ENCODE measurements around the gene HSPBP1.
A peak's percentile ranks its signal among the peaks of the same experiment; 100 is the strongest.

The HSPBP1 gene

GRCh38 chr19:55269299-55269698, 10.6 kb downstream of the HSPBP1 start:
- peak overlapping the region; percentile 24 for H3K27ac Mint-ChIP-seq
- H3K36me3 Mint-ChIP-seq = peaks cover 25% of the 10 kb centered on the region
- H3K4me3 Mint-ChIP-seq = no peak overlapping the region
- H3K9me3 Mint-ChIP-seq = no peaks in the 10 kb centered on the region
- peaks cover 8% of the 10 kb centered on the region for H3K4me1 Mint-ChIP-seq
- H3K27me3 Mint-ChIP-seq = no peaks in the 10 kb centered on the region

DNA sequence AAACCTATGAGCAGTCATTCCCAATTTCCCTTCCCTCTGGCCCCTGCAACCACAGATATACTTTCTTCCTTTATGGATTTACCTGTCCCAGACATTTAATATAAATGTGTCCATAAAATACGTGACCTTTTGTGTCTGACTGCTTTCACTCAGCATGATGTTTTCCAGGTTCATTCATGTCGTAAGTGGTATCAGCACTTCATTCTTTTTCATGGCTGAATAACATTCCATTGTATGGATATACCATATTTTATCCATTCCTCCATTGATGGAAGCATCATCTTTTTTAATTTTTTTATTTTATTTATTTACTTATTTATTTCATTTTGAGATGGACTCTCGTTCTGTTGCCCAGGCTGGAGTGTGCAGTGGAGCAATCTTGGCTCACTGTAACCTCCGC, 13.1 kb downstream of the HSPBP1 start:
- H3K4me3 Mint-ChIP-seq = no peak overlapping the region

DNA sequence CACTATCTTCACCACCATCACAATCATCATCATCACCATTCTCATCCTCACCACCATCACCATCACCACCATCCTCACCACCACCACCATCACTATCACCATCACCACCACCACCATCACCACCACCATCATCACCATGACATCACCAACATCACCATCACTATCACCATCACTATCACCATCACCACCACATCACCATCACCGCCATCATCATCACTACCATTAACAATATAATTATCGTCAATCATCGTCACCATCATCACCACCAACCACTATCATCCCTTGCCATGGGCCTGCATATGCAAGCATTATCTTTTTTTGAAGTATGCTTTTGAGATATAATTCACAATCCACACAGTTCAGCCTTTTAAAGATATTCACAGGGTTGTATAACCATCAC, 13.5 kb downstream of the HSPBP1 start:
- Mint-ChIP-seq H3K4me1 (peaks cover 5% of the 10 kb centered on the region), H3K27me3 (no peaks in the 10 kb centered on the region), H3K36me3 (peaks cover 16% of the 10 kb centered on the region), H3K4me3 (no peak overlapping the region), H3K27ac (no peak overlapping the region), H3K9me3 (no peaks in the 10 kb centered on the region)

More for the DNA sequence above, 13.1 kb downstream of the HSPBP1 start:
- Mint-ChIP-seq H3K27ac (no peak overlapping the region), H3K9me3 (no peaks in the 10 kb centered on the region), H3K4me1 (peaks cover 5% of the 10 kb centered on the region), H3K27me3 (no peaks in the 10 kb centered on the region), H3K36me3 (peaks cover 18% of the 10 kb centered on the region)

DNA sequence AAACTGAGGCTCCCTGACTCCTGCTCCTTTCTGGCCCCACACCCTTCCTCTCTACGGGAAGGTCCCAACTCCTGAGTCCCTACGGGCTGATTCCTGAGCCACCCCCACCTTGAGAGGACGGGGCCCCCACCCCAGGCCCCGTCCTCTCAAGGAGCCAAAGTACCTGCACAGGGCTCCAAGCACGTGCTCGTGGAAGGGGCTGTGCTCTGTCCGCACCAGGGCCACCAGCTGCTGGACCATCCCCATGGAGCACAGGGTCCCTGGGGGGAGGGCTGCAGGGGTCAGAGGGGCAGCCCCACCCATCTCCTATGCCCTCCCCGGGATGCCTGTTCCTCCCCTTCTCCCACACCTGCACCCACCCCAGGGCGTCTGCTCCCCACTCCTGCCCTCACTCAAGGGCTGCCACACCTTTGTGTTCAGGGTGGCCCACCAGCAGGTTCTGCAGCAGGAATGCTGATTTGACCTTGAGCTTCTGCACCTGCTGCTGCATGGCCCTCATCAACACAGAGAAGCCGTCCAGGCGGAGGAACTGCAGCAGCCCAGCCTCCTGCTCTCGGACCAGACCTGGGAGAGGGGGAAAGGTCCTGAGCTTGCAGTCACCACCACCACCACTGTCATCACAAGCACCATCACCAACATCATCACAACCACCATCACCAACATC, 14.1 kb downstream of the HSPBP1 start:
- H3K4me1 Mint-ChIP-seq = peaks cover 5% of the 10 kb centered on the region
- no peak overlapping the region for H3K27ac Mint-ChIP-seq
- H3K36me3 Mint-ChIP-seq = peaks cover 16% of the 10 kb centered on the region
- no peak overlapping the region for H3K4me3 Mint-ChIP-seq
- H3K9me3 Mint-ChIP-seq = no peaks in the 10 kb centered on the region
- H3K27me3 Mint-ChIP-seq = no peaks in the 10 kb centered on the region

DNA sequence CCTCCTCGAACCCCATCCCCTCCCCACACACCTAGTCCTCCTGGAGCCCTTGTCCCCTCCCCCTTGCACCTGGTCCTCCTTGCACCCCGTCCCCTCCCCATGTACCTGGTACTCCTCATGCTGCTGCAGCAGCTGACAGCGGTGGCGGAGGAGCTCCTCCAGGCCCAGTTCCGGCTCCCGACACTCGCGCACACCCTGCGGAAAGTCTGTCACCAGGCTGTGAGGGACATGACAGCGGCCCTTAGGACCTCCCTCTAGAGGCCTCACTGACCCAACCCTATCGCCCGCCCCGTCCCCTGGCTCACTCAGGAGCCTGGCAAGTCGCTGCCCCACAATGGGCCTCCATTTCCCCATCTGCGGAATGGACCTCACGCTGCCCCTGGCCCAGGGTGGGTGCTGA, 14.7 kb downstream of the HSPBP1 start:
- no peak overlapping the region for H3K27ac Mint-ChIP-seq
- H3K4me1 Mint-ChIP-seq = peaks cover 10% of the 10 kb centered on the region
- H3K27me3 Mint-ChIP-seq = no peaks in the 10 kb centered on the region
- peaks cover 13% of the 10 kb centered on the region for H3K36me3 Mint-ChIP-seq
- no peaks in the 10 kb centered on the region for H3K9me3 Mint-ChIP-seq
- H3K4me3 Mint-ChIP-seq = no peak overlapping the region

DNA sequence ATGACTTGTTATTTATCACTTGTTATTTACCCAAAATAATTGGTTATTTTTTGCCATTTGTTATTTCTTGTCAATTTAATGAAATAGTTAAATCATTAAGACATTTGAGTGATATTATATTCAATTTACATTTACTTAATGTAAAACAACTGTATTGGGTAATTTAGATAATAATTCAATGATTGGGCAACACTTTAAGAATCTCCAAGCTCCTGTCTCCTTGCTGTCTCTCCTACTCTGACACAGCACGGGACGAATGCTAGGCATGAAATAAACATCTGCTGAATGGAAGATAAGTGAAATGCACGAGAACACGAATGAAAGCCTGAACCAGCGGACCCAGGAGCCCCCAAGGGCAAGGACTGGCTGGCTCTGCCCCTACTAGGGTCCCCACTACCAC, 15.4 kb downstream of the HSPBP1 start:
- no peaks in the 10 kb centered on the region for H3K27me3 Mint-ChIP-seq
- peaks cover 12% of the 10 kb centered on the region for H3K4me1 Mint-ChIP-seq
- H3K36me3 Mint-ChIP-seq = peaks cover 13% of the 10 kb centered on the region
- no peaks in the 10 kb centered on the region for H3K9me3 Mint-ChIP-seq
- no peak overlapping the region for H3K27ac Mint-ChIP-seq
- H3K4me3 Mint-ChIP-seq = no peak overlapping the region

- H3K27ac Mint-ChIP-seq = peak overlapping the region; percentile 79
- peaks cover 8% of the 10 kb centered on the region for H3K36me3 Mint-ChIP-seq
- no peaks in the 10 kb centered on the region for H3K9me3 Mint-ChIP-seq
- H3K27me3 Mint-ChIP-seq = no peaks in the 10 kb centered on the region
- no peak overlapping the region for H3K4me3 Mint-ChIP-seq
- peaks cover 17% of the 10 kb centered on the region for H3K4me1 Mint-ChIP-seq
These were observed 17.6 kb downstream of the HSPBP1 start for GRCh38 chr19:55262359-55262758.

- Mint-ChIP-seq H3K9me3 (no peaks in the 10 kb centered on the region), H3K4me3 (no peak overlapping the region), H3K36me3 (peaks cover 8% of the 10 kb centered on the region), H3K27ac (no peak overlapping the region), H3K4me1 (peaks cover 23% of the 10 kb centered on the region), H3K27me3 (no peaks in the 10 kb centered on the region)
These were observed 18.2 kb downstream of the HSPBP1 start for GRCh38 chr19:55261671-55262126.

- H3K9me3 Mint-ChIP-seq = no peaks in the 10 kb centered on the region
These were observed 20.2 kb downstream of the HSPBP1 start for GRCh38 chr19:55259540-55260210.

GRCh38 chr19:55258828-55259539, 20.9 kb downstream of the HSPBP1 start, which contains the start of gene PPP6R1:
PPP6R1 (minus strand) TSS chr19:55259017; CDS start chr19:55247103, 11,914 bp downstream.
- peak within 1 kb of the TSS; percentile 98 for H3K27ac Mint-ChIP-seq
- peak within 1 kb of the TSS; percentile 97 for H3K4me3 Mint-ChIP-seq
- H3K27me3 Mint-ChIP-seq = no peaks in the 10 kb centered on the region
- H3K4me1 Mint-ChIP-seq = peaks cover 38% of the 10 kb centered on the region
- peaks cover 10% of the 10 kb centered on the region for H3K36me3 Mint-ChIP-seq
- no peaks in the 10 kb centered on the region for H3K9me3 Mint-ChIP-seq

More at GRCh38 chr19:55259540-55260210, 20.2 kb downstream of the HSPBP1 start:
- Mint-ChIP-seq H3K4me3 (peak overlapping the region; percentile 96), H3K27me3 (no peaks in the 10 kb centered on the region), H3K36me3 (peaks cover 7% of the 10 kb centered on the region), H3K27ac (peak overlapping the region; percentile 97), H3K4me1 (peaks cover 34% of the 10 kb centered on the region)

GRCh38 chr19:55258476-55258827, 21.5 kb downstream of the HSPBP1 start:
- Mint-ChIP-seq H3K9me3 (no peaks in the 10 kb centered on the region), H3K27me3 (no peaks in the 10 kb centered on the region), H3K4me3 (peak overlapping the region; percentile 96), H3K36me3 (peaks cover 11% of the 10 kb centered on the region), H3K27ac (no peak overlapping the region), H3K4me1 (peaks cover 44% of the 10 kb centered on the region)

GRCh38 chr19:55257461-55258420, 22.2 kb downstream of the HSPBP1 start:
- Mint-ChIP-seq H3K4me3 (peak overlapping the region; percentile 97), H3K4me1 (peaks cover 47% of the 10 kb centered on the region), H3K36me3 (peaks cover 11% of the 10 kb centered on the region), H3K27me3 (no peaks in the 10 kb centered on the region), H3K27ac (peak overlapping the region; percentile 98), H3K9me3 (no peaks in the 10 kb centered on the region)

GRCh38 chr19:55256562-55257460, 23.1 kb downstream of the HSPBP1 start:
- peak overlapping the region; percentile 97 for H3K4me3 Mint-ChIP-seq
- no peaks in the 10 kb centered on the region for H3K9me3 Mint-ChIP-seq
- H3K27me3 Mint-ChIP-seq = no peaks in the 10 kb centered on the region
- H3K36me3 Mint-ChIP-seq = peaks cover 9% of the 10 kb centered on the region
- H3K27ac Mint-ChIP-seq = peak overlapping the region; percentile 98
- H3K4me1 Mint-ChIP-seq = peaks cover 52% of the 10 kb centered on the region

Measured in activated naive CD4-positive, alpha-beta T cell treated with anti-CD3 and anti-CD28 coated beads, Interleukin-2, amount 50 U/mL, for 24 hours (primary cell).